EH (cell line): ENCODE data around the gene BTRC.
A peak's percentile ranks its signal among the peaks of the same experiment; 100 is the strongest.

ENCODE experiments used
- DNase-seq: peaks from one replicate; pipeline ENCODE4 v3.0.0-alpha.2; 2015; ENCODE audit warnings: low read depth

The BTRC gene

DNA sequence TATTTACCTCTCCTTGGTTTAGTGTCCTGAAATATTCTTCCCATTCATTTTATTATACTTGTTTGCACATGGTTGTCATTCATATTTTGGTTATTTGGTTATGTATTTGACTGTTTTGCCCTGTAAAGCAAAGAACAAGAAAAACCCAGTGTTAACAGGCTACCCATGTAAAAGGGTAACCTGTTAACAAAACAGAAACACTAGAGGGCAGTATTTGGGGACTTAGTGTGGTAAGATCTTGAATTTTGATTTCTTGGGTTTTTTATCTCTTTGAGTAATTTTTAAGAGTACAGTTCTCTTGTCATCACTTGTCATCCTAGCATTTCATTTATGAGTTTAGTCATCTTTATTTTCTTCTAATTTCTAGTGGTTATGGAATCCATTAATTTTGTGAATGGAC lies 182.8 kb downstream of the BTRC start:
- DNase-seq, result peak; percentile 32

DNA sequence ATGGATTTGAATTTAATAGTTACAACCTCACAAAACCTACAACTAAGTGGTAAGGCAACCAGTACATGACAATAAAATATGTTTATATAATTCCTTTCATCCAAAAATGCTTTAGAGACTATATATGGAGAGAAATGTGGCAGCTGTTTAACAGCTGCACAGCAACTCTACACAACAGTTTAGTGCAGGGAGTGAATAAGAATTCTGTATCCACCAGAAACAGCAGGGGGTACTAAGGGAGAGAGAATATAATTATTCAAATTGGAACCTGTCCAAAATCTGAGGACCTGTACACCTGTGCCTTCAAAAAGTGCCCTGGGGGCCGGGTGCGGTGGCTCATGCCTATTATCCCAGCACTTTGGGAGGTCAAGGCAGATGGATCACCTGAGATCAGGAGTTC lies 184.5 kb downstream of the BTRC start:
- DNase-seq, result no peak

DNA sequence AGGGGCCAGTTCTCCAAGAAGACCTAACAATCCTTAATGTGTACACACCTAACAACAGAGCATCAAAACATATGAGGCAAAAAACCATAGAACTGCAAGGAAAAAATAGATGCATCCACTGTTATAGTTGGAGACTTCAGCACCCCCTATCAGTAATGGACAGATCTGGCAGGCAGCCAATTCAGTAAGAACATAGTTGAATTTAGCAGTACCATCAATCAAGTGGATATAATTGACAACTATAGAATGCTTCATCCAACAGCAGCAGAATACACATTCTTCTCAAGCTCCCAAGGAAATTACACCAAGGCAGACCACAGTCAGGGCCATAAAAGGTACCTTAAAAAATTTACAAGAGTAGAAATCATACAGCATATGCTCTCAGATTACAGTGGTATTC lies 191.9 kb downstream of the BTRC start:
- no peak for DNase-seq

DNA sequence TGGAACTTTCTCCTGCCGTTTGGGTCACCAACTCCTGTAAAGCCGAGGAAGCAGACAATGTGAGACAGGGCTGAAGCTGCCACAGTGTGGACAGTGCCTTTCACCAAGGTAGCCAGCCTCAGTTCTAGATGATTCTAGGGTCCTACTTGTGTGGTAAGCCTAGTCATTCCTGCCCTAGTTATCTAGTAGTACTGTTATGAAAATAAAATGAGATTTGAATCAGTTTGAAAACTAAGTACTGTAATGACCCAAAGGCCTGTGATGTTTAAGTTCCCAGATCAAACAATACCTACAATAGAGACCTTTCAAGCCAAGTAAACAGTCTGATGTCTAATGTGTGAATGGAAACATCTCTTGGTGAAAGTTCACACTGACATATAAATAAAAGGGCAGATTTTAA lies 197.0 kb downstream of the BTRC start:
- DNase-seq, result no peak

DNA sequence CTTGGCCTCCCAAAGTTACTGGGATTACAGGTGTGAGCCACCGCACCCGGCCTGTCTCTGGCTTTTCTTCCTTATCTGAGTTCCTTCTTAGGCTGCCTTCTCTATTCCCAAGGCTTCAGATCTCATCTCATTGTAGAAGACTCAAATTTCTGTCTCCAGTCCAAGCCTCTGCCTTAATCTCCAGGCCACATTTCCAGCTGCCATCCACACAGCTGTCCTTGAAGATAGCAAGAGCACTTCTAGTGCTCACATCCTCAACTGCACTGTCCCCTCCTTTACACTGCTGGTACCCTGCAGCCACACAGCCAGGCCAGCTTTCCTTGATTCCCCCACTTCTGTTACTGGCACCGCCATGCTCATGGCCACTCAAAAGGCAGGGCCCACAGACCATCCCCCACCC lies 198.5 kb downstream of the BTRC start:
- DNase-seq, result no peak

DNA sequence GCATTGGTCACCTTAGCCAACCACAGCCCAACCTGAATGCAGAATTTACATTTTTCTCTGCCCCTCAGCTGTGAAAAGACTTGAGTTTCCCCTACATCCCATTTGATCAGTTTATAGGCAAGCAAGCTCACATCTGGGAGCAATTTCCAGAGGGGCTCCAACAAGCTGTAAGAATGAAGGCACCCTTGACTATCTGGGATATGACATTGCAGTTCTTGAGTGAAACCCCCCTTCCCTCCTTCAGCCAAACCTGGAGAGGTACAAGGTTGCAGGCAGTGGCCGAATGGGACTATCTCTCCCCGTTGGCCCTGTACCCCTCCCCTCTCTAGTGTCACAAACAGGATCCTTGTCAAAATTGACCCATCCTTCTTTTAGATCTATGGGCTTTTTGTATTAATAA lies 203.6 kb downstream of the BTRC start:
- DNase-seq, result no peak

DNA sequence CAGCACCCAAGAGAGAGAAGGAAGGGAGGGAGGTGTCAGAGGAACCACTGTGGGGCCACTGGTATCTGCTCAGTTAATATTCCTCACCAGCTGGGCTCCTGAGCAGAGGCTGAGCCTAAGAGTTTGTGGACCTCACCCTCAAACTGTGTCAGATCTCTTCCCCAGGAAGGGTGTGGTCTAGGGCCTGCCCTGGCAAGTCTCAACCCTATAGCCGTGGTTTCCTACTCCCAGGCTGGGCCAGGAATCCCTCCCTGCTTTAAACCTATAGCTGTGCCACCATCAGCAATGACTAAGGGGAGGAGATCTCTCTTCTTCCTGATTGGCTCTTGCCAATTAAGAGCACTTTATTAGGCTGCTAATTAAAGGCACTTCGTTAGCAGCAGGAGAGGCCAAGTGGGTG lies 204.2 kb downstream of the BTRC start:
- DNase-seq, result no peak

DNA sequence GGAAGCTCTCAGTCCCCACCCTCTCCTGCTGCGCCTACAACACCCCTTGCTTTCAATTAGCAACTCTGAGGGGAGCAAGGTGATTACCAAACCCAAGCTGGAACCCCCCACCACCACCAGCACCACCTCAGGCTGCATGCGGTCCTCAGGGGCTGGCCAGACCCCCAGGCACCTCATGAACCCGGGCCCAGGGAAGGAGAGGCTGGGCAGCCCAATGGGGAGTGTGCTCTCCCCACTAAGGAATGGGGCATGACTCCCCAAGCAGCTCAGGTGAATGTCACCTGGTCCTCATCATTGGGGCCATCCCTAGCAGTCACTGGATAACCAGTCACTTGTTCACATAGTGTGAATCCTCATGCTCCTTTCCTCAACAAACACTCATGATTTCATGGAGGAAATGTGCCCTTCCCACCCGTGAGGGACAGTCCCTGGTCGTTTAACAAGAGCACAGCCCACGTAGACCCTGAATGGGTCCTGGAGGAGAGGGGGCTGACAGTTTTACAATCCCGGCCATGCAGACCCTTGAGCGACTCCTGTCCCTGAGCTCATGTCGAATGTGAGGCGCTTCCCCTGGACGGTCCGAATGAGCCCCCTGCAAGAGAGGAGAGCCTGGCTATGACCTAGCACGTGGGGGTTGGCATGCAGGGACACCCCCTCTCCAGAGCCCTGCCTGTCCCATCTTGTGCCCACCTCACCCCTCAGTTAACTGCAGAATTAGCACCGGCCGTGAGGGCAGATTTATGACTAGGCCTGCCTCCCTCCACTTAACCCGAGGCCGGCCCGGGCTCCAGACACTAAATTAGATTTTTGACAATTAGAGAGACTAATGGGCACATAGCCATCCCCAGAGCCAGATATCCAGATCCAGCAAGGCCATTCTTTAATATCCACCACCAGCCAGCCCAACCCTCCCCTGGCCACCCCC lies 205.0 kb downstream of the BTRC start:
- no peak for DNase-seq

DNA sequence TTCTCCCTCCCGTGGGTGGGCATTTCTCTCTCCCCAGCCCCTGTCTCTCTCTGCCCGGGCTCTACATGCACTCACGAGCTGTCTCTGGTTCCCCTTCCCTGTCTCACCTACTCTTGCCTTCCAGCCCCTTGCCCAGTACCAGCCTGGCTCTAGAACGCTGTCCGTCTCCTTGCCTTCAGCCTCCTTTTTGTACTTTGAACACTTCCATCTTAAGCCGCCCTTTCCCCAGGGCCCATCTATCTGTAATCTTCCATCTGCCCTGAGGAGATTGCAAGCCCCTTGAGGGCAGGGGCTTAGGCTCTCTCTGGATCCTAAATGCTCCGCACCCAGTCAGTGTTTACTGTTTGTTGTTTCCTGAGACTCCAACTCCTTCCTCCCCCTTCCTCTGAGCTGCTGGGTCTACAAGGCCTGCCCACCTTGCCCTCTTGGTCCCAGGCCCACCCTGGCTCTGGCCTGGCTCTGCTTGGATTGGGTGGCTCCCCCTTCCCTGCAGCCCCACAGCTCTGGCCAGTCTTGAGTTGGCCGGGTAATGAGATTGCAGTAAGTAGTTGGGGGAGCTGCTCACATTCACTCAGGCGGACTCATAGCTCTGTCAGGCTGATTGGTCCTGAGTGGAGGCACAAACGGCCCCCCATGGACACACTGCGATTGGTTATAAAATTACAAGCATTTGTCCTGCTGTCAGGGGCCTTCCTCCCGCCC lies 205.8 kb downstream of the BTRC start:
- no peak for DNase-seq

DNA sequence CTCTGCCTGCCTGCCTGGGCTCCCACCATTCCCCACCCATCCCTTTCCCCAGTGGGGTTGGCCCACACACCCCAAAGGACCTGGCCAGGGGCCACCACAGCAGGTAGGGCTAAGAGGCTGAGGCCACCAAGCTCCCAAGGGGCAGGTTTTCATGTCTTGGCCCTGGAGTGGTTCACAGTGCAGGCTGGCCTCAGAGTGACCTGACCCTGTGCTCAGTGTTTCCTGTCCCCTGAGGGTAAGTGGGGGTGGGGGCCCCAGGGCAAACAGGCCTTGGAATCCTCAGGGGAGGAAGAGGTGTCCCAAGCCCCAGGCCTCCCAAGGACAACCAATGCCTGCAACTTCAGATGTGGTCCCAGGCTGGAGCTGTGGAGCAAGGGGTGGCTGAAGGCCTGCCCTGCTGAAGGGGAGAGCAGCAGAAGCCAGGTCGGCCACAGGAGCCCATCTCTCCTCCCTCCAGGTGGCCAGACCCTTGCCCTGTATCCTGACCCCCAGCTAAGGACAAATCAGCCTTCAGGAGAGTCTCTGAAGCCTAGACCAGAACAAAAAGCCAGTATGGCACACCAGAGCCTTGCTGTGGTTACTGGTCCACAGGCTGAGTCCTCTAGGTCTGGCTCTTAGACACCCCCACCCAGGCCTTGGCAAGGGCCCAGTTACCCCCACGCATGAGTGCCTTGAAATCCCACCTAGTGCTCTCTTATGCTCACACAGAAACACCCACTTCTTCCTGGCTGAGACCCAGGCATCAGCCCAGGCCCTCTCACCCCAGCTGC lies 206.5 kb downstream of the BTRC start:
- no peak for DNase-seq

DNA sequence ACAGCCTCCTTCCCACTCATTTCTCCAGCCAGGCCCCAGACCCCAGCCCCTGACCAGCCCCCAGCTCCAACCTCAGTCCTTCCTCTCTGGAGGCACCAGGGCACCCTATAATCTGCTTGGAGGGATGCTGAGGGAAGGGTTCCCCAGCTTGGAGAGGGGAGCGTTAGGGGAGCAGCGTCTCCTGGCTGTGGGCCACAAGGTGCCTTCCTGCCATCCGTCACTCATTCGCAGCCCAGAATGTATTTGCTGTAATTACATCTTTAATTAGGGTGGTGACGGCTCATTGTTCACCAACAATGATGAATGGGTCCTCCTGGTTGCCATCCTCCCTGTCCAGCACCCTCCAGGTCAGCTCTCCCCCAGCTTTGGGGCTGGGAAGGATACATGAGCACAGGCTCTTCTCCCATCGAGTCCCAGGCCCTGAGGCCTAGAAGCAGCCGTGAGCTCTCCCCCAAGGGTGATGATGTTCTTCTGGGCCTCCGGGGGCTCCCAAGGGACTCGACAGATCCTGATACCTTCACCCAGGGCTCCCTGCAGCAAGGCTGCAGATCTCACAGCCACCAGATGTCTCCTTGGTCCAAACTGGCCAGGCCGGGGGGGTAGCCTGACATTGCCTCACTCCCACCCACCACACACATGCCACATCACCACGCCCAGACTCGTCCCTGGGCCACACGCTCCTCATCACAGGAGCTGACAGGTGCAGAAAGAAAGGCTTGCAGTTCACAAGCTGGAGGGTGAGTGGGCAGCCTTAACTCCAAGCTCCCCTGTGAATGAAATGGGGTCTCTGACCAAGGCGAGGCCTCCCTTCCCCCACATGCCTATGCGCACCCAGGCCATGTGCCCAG lies 207.3 kb downstream of the BTRC start:
- no peak for DNase-seq

DNA sequence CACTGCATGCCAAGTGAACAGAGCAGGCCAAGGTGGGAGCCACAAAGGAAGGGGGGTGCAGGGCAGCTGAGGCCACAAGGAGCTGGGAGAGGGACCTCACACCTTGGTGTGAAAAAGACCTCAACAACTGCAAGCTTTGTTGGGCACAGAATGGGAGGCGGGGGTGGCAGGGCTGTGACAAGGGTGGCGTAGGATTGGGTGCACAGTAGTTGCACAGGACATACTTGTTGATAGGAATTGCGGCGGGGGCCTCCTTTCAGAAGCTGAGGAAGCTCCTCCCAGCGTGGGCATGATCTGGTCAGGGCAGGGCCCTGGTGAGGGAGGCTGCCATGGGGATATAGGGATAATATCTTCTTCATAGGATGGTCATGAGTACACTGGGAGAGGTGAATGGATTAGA lies 208.3 kb downstream of the BTRC start:
- DNase-seq, result no peak

DNA sequence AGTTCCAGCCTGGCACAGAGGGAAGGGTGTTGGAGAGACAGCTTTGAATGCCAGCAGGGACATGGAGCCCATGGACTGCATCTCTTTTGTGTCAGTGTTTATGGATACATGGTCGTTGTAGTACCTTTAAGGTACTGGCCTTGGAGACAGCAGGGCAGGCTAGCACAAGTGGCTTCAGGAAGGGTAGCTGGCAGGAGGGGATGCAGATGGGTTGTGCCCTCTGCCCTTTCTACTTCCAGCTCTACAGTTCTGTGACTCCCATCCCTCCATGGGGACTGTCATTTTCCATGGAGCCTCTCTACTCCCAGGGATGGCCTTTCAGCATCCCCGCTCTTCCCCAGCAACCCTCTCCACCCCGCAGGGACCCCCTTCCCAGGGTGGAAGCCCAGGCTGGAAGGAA lies 209.0 kb downstream of the BTRC start:
- no peak for DNase-seq

DNA sequence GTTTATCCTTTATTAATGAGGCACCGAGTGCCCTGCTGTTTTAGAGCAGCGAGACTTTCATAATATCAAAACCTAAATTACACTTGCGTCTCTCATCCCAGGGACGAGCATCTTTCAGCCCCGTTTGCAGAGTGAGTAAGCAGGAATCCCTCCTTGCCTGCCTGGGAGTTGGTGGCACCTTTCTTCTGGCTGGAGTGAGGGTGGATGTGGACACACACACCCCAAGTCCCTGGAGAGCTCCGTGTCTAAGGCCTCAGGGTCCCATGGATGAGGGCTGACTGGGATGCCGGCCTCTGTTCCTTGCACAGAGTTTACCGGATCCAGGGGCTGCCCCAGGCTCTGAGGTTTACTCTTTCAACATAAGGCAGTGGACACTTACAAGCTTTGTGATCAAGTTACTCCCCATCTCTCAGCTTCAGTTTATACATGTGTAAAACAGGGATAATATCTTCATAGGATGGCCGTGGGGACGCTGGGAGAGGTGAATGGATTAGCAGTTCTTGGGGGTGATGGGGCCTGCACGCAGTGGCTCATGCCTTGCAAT lies 209.6 kb downstream of the BTRC start:
- DNase-seq, result no peak

DNA sequence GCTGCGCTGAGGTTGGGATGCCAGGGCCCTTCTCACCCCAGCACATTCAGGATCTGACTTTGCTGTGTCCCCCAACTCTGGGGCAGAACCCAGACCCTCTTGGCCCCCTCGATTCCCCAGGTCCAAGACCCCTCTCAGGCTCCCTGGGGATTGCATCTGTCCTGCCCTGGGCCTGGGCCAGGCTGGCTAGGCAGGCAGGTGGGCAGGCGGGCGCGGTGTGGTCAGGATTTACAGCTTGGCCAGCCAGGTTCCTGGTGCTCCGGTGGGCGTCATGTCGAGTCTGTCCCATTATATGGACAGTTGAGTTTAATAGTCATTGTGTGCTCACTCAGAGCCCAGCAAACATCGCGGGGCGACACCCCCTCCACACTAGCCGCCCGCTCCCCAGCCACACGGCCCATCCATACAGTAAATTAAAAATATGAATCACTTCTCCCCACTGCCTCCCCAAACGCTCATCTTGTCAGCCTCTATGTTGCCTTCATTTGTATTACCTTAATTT lies 210.6 kb downstream of the BTRC start:
- DNase-seq, result no peak

DNA sequence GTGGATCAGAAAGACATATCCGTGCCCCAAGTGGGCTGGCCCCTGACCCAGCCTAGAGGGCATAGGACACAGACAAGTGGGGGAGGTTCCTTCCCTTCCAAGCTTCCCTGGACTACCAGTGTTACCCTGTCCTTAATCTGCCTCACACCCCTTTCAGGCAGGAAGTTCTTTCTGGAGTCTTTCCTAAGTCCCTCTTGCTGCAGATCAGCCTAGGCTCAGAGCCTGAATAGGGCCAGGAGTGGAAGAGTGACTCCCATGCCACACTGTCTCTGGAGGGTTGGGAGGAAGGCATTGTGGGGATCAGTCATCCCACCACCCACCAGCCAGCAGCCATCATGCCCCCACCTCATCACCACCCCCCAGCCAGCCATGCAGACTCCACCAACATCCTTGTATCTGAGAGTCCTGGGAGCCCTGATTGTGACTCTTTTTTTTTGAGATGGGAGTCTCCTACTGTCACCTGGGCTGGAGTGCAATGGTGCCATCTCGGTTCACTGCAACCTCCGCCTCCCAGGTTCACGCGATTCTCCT lies 211.5 kb downstream of the BTRC start:
- DNase-seq, result no peak

DNA sequence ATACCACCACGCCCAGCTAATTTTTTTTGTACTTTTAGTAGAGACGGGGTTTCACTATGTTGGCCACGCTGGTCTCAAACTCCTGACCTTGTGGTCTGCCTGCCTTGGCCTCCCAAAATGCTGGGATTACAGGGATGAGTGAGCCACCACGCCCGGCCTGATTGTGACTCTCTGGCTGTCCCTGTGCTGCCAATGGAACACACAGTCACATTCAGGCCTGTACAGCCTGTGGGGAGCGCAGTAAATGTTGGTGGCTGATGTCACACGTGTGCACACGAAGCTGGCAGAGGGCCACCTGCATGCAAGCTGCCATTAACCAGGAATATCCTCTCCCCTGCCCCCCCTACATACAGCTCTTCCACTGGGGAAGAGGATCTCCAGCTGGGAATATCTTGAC lies 212.0 kb downstream of the BTRC start:
- no peak for DNase-seq

DNA sequence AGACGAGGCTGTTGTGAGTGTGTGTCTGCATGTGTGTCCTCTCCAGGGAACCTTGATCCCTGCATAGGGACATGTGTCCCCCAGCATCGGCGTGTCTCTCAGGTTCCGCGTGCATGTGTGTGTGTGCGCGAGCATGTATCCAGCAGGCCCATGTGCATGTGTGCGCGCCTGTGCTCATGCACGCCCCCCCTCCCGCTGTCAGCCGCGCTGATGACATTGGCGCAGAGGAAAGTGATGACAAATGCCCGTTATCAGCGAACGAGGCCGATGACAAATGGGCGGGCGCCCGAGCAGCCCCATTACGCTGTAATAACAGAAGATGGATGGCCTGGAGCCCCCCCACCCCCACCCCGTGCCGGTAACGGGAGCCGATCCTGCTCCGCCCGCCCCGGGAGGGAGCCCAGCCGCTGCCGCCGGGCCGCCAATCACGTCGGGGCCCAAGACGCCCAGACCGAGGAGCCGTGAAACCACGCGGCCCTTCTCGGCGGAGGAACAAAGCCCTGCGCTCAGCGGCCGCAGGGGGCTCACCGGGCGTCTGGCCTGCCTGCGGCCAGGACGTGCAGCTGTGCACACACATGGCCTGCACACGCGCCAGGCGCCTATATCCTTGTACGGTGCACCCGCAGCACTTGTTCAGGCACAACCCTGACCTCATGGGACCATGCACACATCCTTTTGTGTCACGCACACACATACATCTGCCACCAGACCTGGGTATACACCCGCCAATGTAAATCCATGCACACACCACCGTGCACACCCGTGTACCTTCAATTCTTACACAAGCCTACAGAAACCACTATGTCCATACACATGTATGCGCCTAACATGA lies 212.6 kb downstream of the BTRC start:
- DNase-seq, result peak; percentile 25

DNA sequence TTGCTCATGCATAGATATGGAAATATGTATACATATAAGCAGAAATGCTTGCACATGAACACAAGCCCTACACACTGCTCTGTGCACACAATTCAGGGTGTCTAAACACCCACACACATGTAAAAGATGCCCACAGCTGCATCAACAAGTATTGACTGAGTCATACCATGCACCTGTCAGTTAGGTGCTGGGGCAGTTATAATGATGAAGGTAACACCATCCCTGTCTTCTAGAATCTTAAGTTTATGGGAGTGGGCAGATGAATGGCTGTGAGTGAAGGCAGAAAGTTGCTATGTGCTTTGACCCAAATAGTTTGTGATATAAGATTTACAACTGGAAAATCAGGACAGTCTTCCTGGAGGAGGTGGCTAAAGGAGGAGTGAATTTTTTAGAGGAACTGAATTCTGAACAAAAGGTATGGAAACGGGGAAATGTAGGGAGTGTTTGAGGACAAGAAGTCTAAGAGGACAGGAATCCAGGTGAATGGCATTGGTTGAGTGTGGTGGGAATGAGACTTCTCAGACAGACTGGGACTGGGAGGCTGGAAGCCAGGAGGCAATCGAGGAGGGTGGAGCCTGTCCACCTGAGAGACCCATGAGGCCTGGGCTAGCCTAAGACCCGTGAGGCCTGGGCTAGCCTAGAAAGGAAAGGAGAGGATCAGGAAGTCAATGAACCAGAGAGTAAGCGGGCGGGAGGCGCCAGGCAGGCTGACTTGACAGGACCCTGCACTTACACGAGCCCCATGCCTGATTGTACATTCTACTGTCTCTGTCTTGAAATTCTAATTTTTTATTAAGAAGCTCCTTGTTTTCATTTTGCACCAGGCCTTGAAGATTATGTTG lies 213.4 kb downstream of the BTRC start:
- DNase-seq, result no peak
